Measurements from ENCODE around the gene KDM4F.

The KDM4F gene

DNA sequence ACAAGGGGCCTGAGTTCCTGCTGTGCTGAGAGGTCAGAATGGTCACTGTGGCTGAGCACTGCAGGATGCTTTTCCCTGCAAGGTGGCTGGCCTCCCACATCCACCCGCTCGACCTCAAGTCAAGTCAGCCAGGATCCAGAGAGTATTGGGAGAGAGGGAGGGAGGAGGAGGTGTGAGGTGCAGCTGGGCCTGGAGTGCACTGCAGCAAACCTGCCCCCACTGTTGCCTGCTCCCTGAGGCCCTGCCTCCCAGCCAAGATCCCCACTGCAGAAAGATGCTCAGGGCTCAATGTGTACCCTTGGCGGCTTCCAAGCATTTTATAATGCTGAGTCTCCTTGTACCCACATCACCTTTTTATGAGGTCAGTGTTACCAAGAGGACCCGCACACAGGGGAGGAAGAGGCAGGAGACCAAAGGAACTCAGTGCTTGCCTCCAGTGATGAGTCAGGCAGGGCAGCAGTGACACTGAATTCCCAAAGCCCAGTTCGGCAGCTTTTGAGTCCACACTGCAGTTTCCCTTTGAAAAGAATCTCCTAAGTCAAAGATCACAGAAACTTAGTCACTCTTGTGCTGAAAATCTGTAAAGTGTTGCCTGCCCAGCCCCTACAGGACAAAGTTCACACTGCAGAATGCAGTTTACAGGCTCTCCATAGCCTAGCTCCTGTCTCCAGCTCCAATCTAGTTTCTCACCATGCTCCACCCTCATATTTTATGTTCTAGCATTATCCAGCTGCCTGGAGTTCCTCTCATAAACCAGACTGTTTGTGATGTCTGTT, 43.5 kb downstream of the KDM4F start:
- peak; percentile 67 for DNase-seq

DNA sequence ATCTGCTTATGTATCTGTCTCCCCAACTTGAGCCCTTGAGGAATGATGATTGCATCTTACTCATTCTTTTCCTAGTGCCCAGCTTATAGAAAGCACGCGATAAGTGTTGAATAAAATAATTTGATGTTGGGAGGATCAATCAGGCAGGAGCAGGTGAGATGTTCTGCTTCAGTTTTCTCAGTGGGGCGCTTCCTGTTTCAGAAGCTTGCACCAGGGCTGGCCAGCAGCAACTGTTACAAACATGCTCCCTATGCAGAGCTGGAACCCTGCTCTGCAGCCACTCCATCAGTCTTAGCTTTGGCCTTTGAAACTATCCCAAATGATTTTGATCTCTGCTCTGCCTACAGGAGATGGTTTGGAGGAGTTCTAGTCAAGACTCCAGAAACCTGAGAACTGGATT, 44.3 kb downstream of the KDM4F start:
- no peak for DNase-seq

DNA sequence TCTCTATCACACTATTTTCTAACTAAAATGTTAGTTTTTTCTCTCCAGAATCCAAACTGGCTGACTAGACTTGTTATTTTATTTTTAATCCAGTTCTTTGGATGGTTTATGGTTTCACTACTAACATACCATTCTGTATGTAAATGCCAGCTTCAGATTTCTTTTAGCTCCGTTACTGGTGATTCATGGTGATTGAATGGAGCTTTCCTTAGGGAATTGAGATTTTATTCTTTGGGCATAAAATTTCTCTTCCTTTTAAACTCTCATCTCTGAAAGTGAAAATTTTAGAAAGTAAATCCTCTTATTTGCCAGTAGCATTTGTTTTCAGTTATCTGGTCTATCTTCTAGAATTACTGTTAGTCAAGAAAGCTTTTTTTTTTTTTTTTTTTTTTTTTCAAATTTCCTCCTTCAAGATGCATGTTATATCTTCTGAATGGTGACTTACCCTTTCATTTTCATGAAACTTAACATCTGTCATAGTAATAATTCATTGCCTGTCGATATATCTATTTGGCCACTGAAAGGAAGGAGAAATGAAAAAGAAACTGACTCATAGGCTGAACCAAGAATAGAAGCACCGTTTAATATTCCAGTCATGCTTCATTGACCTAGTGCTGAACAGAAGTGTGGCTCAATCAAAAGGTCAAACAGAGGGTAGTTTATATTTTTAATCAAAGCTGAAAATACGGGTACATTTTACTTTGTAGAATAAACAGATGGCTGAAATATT, 46.8 kb downstream of the KDM4F start:
- peak; percentile 71 for DNase-seq

DNA sequence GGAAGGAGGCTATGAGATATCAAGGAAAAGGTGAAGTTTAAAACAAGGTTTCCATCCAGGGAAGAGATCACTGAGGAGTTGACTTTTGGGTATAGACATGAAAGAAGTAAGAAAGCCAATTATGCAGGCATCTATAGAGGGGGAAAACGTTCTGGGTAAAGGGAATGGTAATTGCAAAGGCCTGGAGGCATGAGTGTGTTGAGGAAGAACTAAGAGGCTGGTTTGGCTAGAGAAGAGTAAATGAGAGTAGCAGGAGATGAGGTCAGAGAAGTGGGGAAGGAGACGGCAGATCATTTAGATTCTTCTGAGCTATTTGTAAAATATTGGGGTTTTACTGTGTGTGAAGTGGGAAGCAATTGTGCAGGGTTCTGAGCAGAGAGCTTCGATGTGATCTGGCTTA, 48.0 kb downstream of the KDM4F start:
- DNase-seq, result no peak

DNA sequence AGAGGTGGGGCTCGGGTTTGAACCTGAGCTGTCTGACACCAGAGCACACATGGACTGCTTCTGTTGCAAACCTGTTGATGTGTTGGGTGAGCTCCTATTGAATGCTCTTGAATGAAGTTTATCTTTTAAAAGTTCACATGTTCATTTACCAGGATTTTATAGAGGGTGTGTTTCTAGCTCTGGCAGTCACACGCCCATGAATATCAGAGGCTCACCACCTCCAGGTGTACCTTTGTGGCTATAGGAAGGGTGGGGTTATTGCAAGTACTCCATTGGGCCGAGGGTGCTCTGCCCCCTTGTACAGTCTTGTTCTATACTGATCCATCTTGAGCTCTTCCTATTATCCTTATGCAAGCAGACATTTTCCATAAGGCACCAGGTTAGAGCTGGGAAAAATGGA, 49.6 kb downstream of the KDM4F start:
- no peak for DNase-seq

DNA sequence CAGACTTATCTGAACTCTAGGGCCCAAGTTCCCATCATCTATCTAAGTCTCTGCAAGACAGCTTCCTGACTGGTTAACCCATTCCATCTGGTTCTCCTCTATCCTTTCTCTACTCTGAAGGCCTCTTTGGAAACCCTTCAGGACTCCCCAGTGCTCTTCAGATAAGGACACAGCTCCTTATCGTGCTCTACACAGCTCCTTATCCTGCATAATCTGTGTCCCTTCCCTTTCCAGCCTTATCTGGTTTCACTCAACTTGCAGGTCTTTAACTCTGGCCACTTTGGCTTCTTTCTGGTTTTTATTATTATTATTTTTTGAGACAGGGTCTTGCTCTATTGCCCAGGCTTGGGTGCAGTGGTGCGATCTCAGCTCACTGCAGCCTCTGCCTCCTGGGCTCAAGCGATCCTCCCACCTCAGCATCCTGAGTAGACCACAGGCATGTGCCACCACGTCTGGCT, 51.0 kb downstream of the KDM4F start:
- no peak for DNase-seq

All from fibroblast of skin of right quadriceps (primary cell).